ENCODE measurements around the gene RANBP17.

RANBP17 gene

DNA sequence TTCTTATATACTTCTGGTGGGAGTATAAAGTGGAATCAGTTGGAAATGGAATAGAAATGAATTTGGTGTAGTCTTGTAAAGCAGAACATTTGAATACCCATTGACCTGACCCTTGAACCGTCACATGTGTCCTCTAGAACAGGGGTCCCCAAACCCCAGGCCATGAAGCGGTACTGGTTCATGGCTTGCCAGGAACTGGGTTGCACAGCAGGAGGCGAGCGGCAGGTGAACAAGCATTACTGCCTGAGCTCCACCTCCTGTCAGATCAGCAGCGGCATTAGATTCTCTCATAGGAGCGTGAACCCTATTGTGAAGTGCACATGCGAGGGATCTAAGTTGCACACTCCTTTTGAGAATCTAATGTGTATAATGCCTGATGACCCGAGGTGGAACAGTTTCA lies 80.0 kb downstream of the RANBP17 start:
- no peak for TF ChIP-seq EZH2 (optimal IDR thresholded peaks at IDR 0.05; ENCODE audit: low read depth, low read length)
- TF ChIP-seq, protein P1, sequence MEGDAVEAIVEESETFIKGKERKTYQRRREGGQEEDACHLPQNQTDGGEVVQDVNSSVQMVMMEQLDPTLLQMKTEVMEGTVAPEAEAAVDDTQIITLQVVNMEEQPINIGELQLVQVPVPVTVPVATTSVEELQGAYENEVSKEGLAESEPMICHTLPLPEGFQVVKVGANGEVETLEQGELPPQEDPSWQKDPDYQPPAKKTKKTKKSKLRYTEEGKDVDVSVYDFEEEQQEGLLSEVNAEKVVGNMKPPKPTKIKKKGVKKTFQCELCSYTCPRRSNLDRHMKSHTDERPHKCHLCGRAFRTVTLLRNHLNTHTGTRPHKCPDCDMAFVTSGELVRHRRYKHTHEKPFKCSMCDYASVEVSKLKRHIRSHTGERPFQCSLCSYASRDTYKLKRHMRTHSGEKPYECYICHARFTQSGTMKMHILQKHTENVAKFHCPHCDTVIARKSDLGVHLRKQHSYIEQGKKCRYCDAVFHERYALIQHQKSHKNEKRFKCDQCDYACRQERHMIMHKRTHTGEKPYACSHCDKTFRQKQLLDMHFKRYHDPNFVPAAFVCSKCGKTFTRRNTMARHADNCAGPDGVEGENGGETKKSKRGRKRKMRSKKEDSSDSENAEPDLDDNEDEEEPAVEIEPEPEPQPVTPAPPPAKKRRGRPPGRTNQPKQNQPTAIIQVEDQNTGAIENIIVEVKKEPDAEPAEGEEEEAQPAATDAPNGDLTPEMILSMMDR (IDR thresholded peaks at IDR 0.05; ENCODE audit: low read length) = no peak
- TF ChIP-seq EZH2phosphoT487 (IDR thresholded peaks at IDR 0.05; ENCODE audit: low read length) = no peak
- H2AFZ ChIP-seq (ENCODE audit: low read length) = no peak overlapping the region
- DNase-seq = no peak

DNA sequence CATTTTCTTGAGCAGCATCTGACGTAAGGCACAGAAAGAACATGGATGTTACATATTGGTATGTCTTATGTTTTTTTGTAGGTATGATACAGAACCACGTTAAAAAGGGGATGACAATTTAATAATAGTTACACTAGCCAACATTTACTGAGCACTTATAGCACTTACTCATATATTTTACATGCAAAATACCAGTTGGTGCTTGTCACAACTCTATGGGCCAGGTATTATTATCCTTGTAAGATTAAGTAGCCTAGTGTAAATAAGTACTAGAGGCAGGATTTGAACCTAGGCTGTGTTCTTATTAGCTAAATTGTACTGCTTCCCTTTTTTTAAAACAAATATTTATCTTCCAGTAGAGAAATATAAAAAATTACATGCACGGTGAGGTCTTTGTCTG lies 83.5 kb downstream of the RANBP17 start:
- no peak for TF ChIP-seq EZH2 (optimal IDR thresholded peaks at IDR 0.05; ENCODE audit: low read depth, low read length)
- H3K36me3 ChIP-seq (replicated peaks; ENCODE audit: insufficient read depth, low read length) = no peaks in the 10 kb centered on the region
- H3F3A ChIP-seq (ENCODE audit: insufficient read depth, low read length) = no peaks in the 10 kb centered on the region
- no peaks in the 10 kb centered on the region for H3K9me3 ChIP-seq (replicated peaks; ENCODE audit: insufficient read depth, low read length)
- H3K9me2 ChIP-seq (replicated peaks; ENCODE audit: insufficient read depth, low read length) = no peaks in the 10 kb centered on the region
- H3K4me1 ChIP-seq (ENCODE audit: low read length) = peaks cover 4% of the 10 kb centered on the region; the same call in 1 of the 2 replicates
- H3K27me3 ChIP-seq (replicated peaks; ENCODE audit: insufficient read depth, low read length) = no peaks in the 10 kb centered on the region
- no peak overlapping the region for H3K4me2 ChIP-seq (ENCODE audit: low read depth, low read length)
- H3K27ac ChIP-seq (ENCODE audit: low read length) = no peak overlapping the region
- DNase-seq = no peak
- H3K79me2 ChIP-seq (ENCODE audit: low read length) = no peaks in the 10 kb centered on the region
- H3K9ac ChIP-seq (ENCODE audit: low read length) = no peak overlapping the region
- no peaks in the 10 kb centered on the region for H4K20me1 ChIP-seq (ENCODE audit: insufficient read depth, low read length)
- no peak overlapping the region for H3K4me3 ChIP-seq (ENCODE audit: low read length)
- no peak overlapping the region for H2AFZ ChIP-seq (ENCODE audit: low read length)

More for the DNA sequence above, 80.0 kb downstream of the RANBP17 start:
- Histone ChIP-seq H3K9me2 (replicated peaks; ENCODE audit: insufficient read depth, low read length) (no peaks in the 10 kb centered on the region), H3K27me3 (replicated peaks; ENCODE audit: insufficient read depth, low read length) (no peaks in the 10 kb centered on the region), H3K4me3 (ENCODE audit: low read length) (no peak overlapping the region), H3K36me3 (replicated peaks; ENCODE audit: insufficient read depth, low read length) (no peaks in the 10 kb centered on the region), H3K9me3 (replicated peaks; ENCODE audit: insufficient read depth, low read length) (no peaks in the 10 kb centered on the region), H3K9ac (ENCODE audit: low read length) (no peak overlapping the region), H3F3A (ENCODE audit: insufficient read depth, low read length) (peaks cover 8% of the 10 kb centered on the region; the same call in 1 of the 2 replicates), H3K27ac (ENCODE audit: low read length) (no peak overlapping the region), H4K20me1 (ENCODE audit: insufficient read depth, low read length) (no peaks in the 10 kb centered on the region), H3K4me1 (ENCODE audit: low read length) (peaks cover 18% of the 10 kb centered on the region), H3K79me2 (ENCODE audit: low read length) (no peaks in the 10 kb centered on the region), H3K4me2 (ENCODE audit: low read depth, low read length) (no peak overlapping the region)

DNA sequence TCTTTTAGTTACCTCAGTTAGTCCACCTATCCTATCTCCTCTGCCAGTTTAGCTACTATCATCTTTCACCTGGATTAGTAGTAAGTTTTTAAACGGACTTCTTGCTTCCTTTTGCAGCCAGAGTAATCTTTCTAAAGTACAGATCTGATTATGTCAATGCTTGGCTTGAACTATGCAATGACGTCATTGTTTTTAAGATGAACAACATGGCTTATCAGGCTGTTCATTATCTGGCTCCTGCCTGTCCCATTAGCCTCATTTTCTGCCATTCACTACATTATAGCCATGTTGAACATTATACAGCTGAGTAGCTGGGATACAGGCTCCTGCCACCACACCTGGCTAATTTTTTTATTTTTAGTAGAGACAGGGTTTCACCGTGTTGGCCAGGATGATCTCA lies 98.7 kb downstream of the RANBP17 start:
- no peak overlapping the region for H3K4me3 ChIP-seq (ENCODE audit: low read length)
- H3F3A ChIP-seq (ENCODE audit: insufficient read depth, low read length) = no peaks in the 10 kb centered on the region
- H3K79me2 ChIP-seq (ENCODE audit: low read length) = no peaks in the 10 kb centered on the region
- no peak overlapping the region for H3K27ac ChIP-seq (ENCODE audit: low read length)
- no peaks in the 10 kb centered on the region for H3K36me3 ChIP-seq (replicated peaks; ENCODE audit: insufficient read depth, low read length)
- H3K4me1 ChIP-seq (ENCODE audit: low read length) = no peaks in the 10 kb centered on the region
- H3K4me2 ChIP-seq (ENCODE audit: low read depth, low read length) = no peak overlapping the region
- no peaks in the 10 kb centered on the region for H3K9me2 ChIP-seq (replicated peaks; ENCODE audit: insufficient read depth, low read length)
- DNase-seq = no peak
- H3K9me3 ChIP-seq (replicated peaks; ENCODE audit: insufficient read depth, low read length) = no peaks in the 10 kb centered on the region
- no peak overlapping the region for H3K9ac ChIP-seq (ENCODE audit: low read length)
- no peak overlapping the region for H2AFZ ChIP-seq (ENCODE audit: low read length)
- TF ChIP-seq EZH2phosphoT487 (IDR thresholded peaks at IDR 0.05; ENCODE audit: low read length) (no peak), EZH2 (optimal IDR thresholded peaks at IDR 0.05; ENCODE audit: low read depth, low read length) (no peak)
- TF ChIP-seq, protein P1 (IDR thresholded peaks at IDR 0.05; ENCODE audit: low read length) = no peak
- no peaks in the 10 kb centered on the region for H3K27me3 ChIP-seq (replicated peaks; ENCODE audit: insufficient read depth, low read length)
- no peaks in the 10 kb centered on the region for H4K20me1 ChIP-seq (ENCODE audit: insufficient read depth, low read length)

DNA sequence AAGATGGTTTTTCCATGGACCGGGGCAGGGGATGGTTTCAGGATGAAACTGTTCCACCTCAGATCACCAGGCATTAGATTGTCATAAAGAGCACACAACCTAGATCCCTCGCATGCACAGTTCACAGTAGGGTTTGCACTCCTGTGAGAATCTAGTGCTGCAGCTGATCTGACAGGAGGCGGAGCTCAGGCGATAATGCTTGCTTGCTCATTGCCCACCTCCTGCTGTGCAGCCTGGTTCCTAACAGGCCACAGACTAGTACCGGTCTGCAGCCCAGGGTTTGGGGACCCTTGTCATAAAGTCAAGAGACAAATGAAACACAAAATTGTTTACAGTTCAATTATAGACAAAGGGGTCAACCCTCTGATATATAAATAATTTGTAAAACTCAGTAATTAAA lies 101.7 kb downstream of the RANBP17 start:
- Histone ChIP-seq H3K9me3 (replicated peaks; ENCODE audit: insufficient read depth, low read length) (no peaks in the 10 kb centered on the region), H2AFZ (ENCODE audit: low read length) (no peak overlapping the region), H4K20me1 (ENCODE audit: insufficient read depth, low read length) (no peaks in the 10 kb centered on the region), H3K4me2 (ENCODE audit: low read depth, low read length) (no peak overlapping the region), H3K79me2 (ENCODE audit: low read length) (no peaks in the 10 kb centered on the region), H3F3A (ENCODE audit: insufficient read depth, low read length) (no peaks in the 10 kb centered on the region), H3K9me2 (replicated peaks; ENCODE audit: insufficient read depth, low read length) (no peaks in the 10 kb centered on the region), H3K9ac (ENCODE audit: low read length) (no peak overlapping the region), H3K4me3 (ENCODE audit: low read length) (no peak overlapping the region), H3K36me3 (replicated peaks; ENCODE audit: insufficient read depth, low read length) (no peaks in the 10 kb centered on the region), H3K27ac (ENCODE audit: low read length) (no peak overlapping the region), H3K27me3 (replicated peaks; ENCODE audit: insufficient read depth, low read length) (no peaks in the 10 kb centered on the region), H3K4me1 (ENCODE audit: low read length) (no peaks in the 10 kb centered on the region)
- TF ChIP-seq EZH2 (optimal IDR thresholded peaks at IDR 0.05; ENCODE audit: low read depth, low read length) = no peak
- TF ChIP-seq, protein P1 (IDR thresholded peaks at IDR 0.05; ENCODE audit: low read length) = no peak
- no peak for TF ChIP-seq EZH2phosphoT487 (IDR thresholded peaks at IDR 0.05; ENCODE audit: low read length)
- no peak for DNase-seq

Data from MM.1S (cell line).